CD4-positive, alpha-beta memory T cell (primary cell): Measurements from ENCODE around the gene CRACR2B. TPM values are rescaled to one million over a fixed set of nuclear protein-coding genes. Genes with fewer than 3 reads are reported as not detected.

Experiments used
- CTCF ChIA-PET: fragments of 350-600 bp; sonication (Branson Sonifier 250); formaldehyde crosslinking; loops from one replicate; lab custom pipeline; 2021; ENCODE audit warnings: inconsistent platforms; ENCODE audit not compliant: partially characterized antibody; lab: Charles Lee
- POLR2A ChIA-PET: fragments of 350-600 bp; sonication (Branson Sonifier 250); formaldehyde crosslinking; loops from one replicate; lab custom pipeline; 2021; ENCODE audit not compliant: partially characterized antibody; lab: Charles Lee
- DNase-seq, 5 donors: peaks; one replicate each; pipeline versions ENCODE4 v3.0.0 to v3.0.0-alpha.2; 2020 to 2022; ENCODE audit warnings: mixed read lengths in 1 of 5
- H3K27ac ChIP-seq: one replicate; pipeline ENCODE4 v1.7.0; 2013; ENCODE audit warnings: low read depth, low read length
- H3K27me3 ChIP-seq: 2 replicates; pipeline ENCODE4 v1.7.0; 2013; ENCODE audit warnings: mild to moderate bottlenecking, low read length, moderate library complexity; ENCODE audit not compliant: insufficient read depth
- H3K36me3 ChIP-seq: 2 replicates; pipeline ENCODE4 v1.7.0; 2013; ENCODE audit warnings: mild to moderate bottlenecking, low read length, moderate library complexity; ENCODE audit not compliant: insufficient read depth
- H3K4me1 ChIP-seq: 2 replicates; pipeline ENCODE4 v1.7.0; 2013; ENCODE audit warnings: mild to moderate bottlenecking, low read length, moderate library complexity; ENCODE audit not compliant: insufficient read depth
- H3K4me3 ChIP-seq, 2 donors: one replicate each; pipeline ENCODE4 v1.7.0; 2013; ENCODE audit warnings: low read length in 2 of 2, mild to moderate bottlenecking in 1 of 2
- H3K9me3 ChIP-seq, 2 donors: one replicate each; pipeline ENCODE4 v1.7.0; 2013; ENCODE audit warnings: low read length in 2 of 2, control low read depth in 1 of 2; ENCODE audit not compliant: control insufficient read depth in 1 of 2
- H3K27ac Mint-ChIP-seq, 7 donors: one replicate each; pipeline ENCODE4 v1.8.0; 2020 to 2021; ENCODE audit warnings: mixed read lengths in 7 of 7, mild to moderate bottlenecking in 6 of 7, inconsistent platforms in 3 of 7, moderate library complexity in 3 of 7
- H3K27me3 Mint-ChIP-seq, 2 donors: one replicate each; pipeline ENCODE4 v1.8.0; 2020 to 2021; ENCODE audit warnings: mixed read lengths in 2 of 2
- H3K36me3 Mint-ChIP-seq, 2 donors: one replicate each; pipeline ENCODE4 v1.8.0; 2020 to 2021; ENCODE audit warnings: mixed read lengths in 2 of 2, inconsistent platforms in 1 of 2, mild to moderate bottlenecking in 1 of 2
- H3K4me1 Mint-ChIP-seq, 4 donors: one replicate each; pipeline ENCODE4 v1.8.0; 2020 to 2021; ENCODE audit warnings: mixed read lengths in 4 of 4, mild to moderate bottlenecking in 1 of 4
- H3K4me3 Mint-ChIP-seq, 8 donors: one replicate each; pipeline ENCODE4 v1.8.0; 2020 to 2021; ENCODE audit warnings: mixed read lengths in 8 of 8, mild to moderate bottlenecking in 7 of 8, moderate library complexity in 6 of 8, inconsistent platforms in 3 of 8
- H3K9me3 Mint-ChIP-seq, 8 donors: one replicate each; pipeline ENCODE4 v1.8.0; 2020 to 2021; ENCODE audit warnings: mixed read lengths in 8 of 8, mild to moderate bottlenecking in 5 of 8, inconsistent platforms in 3 of 8, moderate library complexity in 1 of 8
- intact Hi-C: fragments of 100-400 bp; cut with micrococcal nuclease; formaldehyde crosslinking; loops from one replicate; pipeline ENCODE4 v1.15.1; 2023
- polyA plus RNA-seq, 2 donors: library from polyadenylated mRNA; unstranded; fragments of 300-500 nt; fragmentation: Illumina TruSeq; gene quantifications; one replicate each; pipeline ENCODE4 v1.2.3, GENCODE V29; 2021
- total RNA-seq, 2 experiments: library from RNA; stranded (reverse); gene quantifications; one replicate each; pipeline ENCODE4 v1.2.3, GENCODE V29; 2021

Gene CRACR2B
- total and polyA plus RNA-seq, 4 experiments from 2014 or later, result 0.55 TPM; not detected in 3

- Histone ChIP-seq H3K4me1 (peaks cover 56% of the 10 kb centered on the region), H3K9me3 (no peaks in the 10 kb centered on the region), H3K4me3 (no peak overlapping the region), H3K36me3 (peaks cover 5% of the 10 kb centered on the region), H3K27me3 (peaks cover 3% of the 10 kb centered on the region), H3K27ac (no peak overlapping the region)
- DNase-seq, result no peak
- Mint-ChIP-seq H3K9me3 (no peaks in the 10 kb centered on the region), H3K27me3 (peaks cover 9 to 19% of the 10 kb centered on the region in 2 donors), H3K27ac (peak overlapping the region in 1 of 7 donors; percentile 42), H3K4me3 (peak overlapping the region in 5 of 8 donors; percentile 44 to 70 (median 60)), H3K36me3 (peaks cover 7 to 8% of the 10 kb centered on the region in 2 donors), H3K4me1 (peaks cover 5 to 38% (median 22%) of the 10 kb centered on the region in 4 donors)
- intact Hi-C loops, result no loop called here
- ChIA-PET CTCF (no interaction called here), POLR2A (interaction anchor here (0.8 to 7.2 kb wide), 6 partner anchors 8 to 123 kb away, joined by 3 to 101 read pairs (median 6); partner anchors contain the start of genes EPS8L2, PNPLA2, POLR2L and RPLP2)
These were observed 922 bp downstream of the CRACR2B start for GRCh38 chr11:828506-829175.

GRCh38 chr11:829176-829846 is 1.6 kb downstream of the CRACR2B start:
- Histone ChIP-seq H3K27me3 (peaks cover 3% of the 10 kb centered on the region), H3K4me1 (peaks cover 63% of the 10 kb centered on the region), H3K9me3 (no peaks in the 10 kb centered on the region), H3K36me3 (peaks cover 5% of the 10 kb centered on the region), H3K27ac (no peak overlapping the region), H3K4me3 (no peak overlapping the region)
- Mint-ChIP-seq H3K9me3 (no peaks in the 10 kb centered on the region), H3K36me3 (peaks cover 7 to 8% of the 10 kb centered on the region in 2 donors), H3K4me3 (peak overlapping the region in 6 of 8 donors; percentile 31 to 64 (median 54)), H3K27me3 (peaks cover 9 to 19% of the 10 kb centered on the region in 2 donors), H3K4me1 (peaks cover 5 to 41% (median 24%) of the 10 kb centered on the region in 4 donors), H3K27ac (no peak overlapping the region)
- no peak for DNase-seq
- ChIA-PET CTCF (no interaction called here), POLR2A (interaction anchor here (0.8 to 7.2 kb wide), 5 partner anchors 9 to 20 kb away, joined by 3 to 101 read pairs (median 7); partner anchors contain the start of genes PNPLA2, POLR2L, RPLP2 and TSPAN4)
- intact Hi-C loops, result no loop called here

- Histone ChIP-seq H3K36me3 (peaks cover 2% of the 10 kb centered on the region), H3K4me3 (no peak overlapping the region), H3K27me3 (peaks cover 3% of the 10 kb centered on the region), H3K27ac (no peak overlapping the region), H3K9me3 (no peaks in the 10 kb centered on the region), H3K4me1 (peaks cover 63% of the 10 kb centered on the region)
- ChIA-PET POLR2A (interaction anchor here (0.8 to 7.2 kb wide), 5 partner anchors 8 to 21 kb away, joined by 3 to 101 read pairs (median 12); partner anchors contain the start of genes PNPLA2, POLR2L, RPLP2 and TSPAN4), CTCF (no interaction called here)
- Mint-ChIP-seq H3K27ac (no peak overlapping the region), H3K9me3 (no peaks in the 10 kb centered on the region), H3K27me3 (peaks cover 9 to 19% of the 10 kb centered on the region in 2 donors), H3K36me3 (peaks cover 5 to 6% of the 10 kb centered on the region in 2 donors), H3K4me1 (peaks cover 5 to 45% (median 24%) of the 10 kb centered on the region in 4 donors), H3K4me3 (peak overlapping the region in 7 of 8 donors; percentile 21 to 57 (median 46))
- intact Hi-C loops, result no loop called here
- no peak for DNase-seq
These were observed 2.2 kb downstream of the CRACR2B start for GRCh38 chr11:829847-830294.

GRCh38 chr11:830295-831117 is 2.8 kb downstream of the CRACR2B start:
- Mint-ChIP-seq H3K9me3 (no peaks in the 10 kb centered on the region), H3K27me3 (peaks cover 9 to 19% of the 10 kb centered on the region in 2 donors), H3K36me3 (no peaks in the 10 kb centered on the region), H3K4me3 (peak overlapping the region in 7 of 8 donors; percentile 25 to 66 (median 57)), H3K27ac (no peak overlapping the region), H3K4me1 (peaks cover 5 to 45% (median 24%) of the 10 kb centered on the region in 4 donors)
- POLR2A ChIA-PET, result interaction anchor here (1.0 to 7.2 kb wide), 5 partner anchors 10 to 25 kb away, joined by 3 to 101 read pairs (median 12); partner anchors contain the start of genes PIDD1, PNPLA2, POLR2L and RPLP2
- Histone ChIP-seq H3K9me3 (no peaks in the 10 kb centered on the region), H3K4me3 (peak overlapping the region in 1 of 2 donors; percentile 35), H3K27me3 (peaks cover 3% of the 10 kb centered on the region), H3K36me3 (no peaks in the 10 kb centered on the region), H3K27ac (no peak overlapping the region), H3K4me1 (peaks cover 63% of the 10 kb centered on the region)
- DNase-seq, result peak in 4 of 5 donors; percentile 26 to 61 (median 38)
- intact Hi-C loops, result no loop called here
- CTCF ChIA-PET, result no interaction called here

- intact Hi-C loops, result no loop called here
- H3K9me3 ChIP-seq, result no peaks in the 10 kb centered on the region
- peak overlapping the region in 2 of 7 donors; percentile 19 to 63 for H3K27ac Mint-ChIP-seq
- H3K27me3 ChIP-seq, result peaks cover 3% of the 10 kb centered on the region
- no peaks in the 10 kb centered on the region for H3K36me3 Mint-ChIP-seq
- peaks cover 5 to 45% (median 24%) of the 10 kb centered on the region in 4 donors for H3K4me1 Mint-ChIP-seq
- H3K4me3 Mint-ChIP-seq, result peak overlapping the region in 7 of 8 donors; percentile 21 to 81 (median 44)
- H3K36me3 ChIP-seq, result no peaks in the 10 kb centered on the region
- CTCF ChIA-PET, result interaction anchor here (1.5 kb wide), 1 partner anchor 17 kb away, joined by 3 read pairs; no protein-coding TSS in a partner anchor
- H3K27me3 Mint-ChIP-seq, result peaks cover 9 to 19% of the 10 kb centered on the region in 2 donors
- DNase-seq, result no peak
- H3K27ac ChIP-seq, result no peak overlapping the region
- peak overlapping the region in 1 of 2 donors; percentile 35 for H3K4me3 ChIP-seq
- POLR2A ChIA-PET, result interaction anchor here (1.0 to 7.2 kb wide), 5 partner anchors 11 to 26 kb away, joined by 3 to 101 read pairs (median 12); partner anchors contain the start of genes PIDD1, PNPLA2, POLR2L and RPLP2
- H3K4me1 ChIP-seq, result peaks cover 61% of the 10 kb centered on the region
- H3K9me3 Mint-ChIP-seq, result no peaks in the 10 kb centered on the region
These were observed 3.6 kb downstream of the CRACR2B start for GRCh38 chr11:831118-831864.
